OCI-M2 (cell line): ENCODE data around the gene SLC27A3.

Source experiments
- DNase-seq: peaks from one replicate; lab custom pipeline; 2025; ENCODE audit not compliant: unreplicated experiment; lab: John Stamatoyannopoulos, UW

SLC27A3 gene, protein sequence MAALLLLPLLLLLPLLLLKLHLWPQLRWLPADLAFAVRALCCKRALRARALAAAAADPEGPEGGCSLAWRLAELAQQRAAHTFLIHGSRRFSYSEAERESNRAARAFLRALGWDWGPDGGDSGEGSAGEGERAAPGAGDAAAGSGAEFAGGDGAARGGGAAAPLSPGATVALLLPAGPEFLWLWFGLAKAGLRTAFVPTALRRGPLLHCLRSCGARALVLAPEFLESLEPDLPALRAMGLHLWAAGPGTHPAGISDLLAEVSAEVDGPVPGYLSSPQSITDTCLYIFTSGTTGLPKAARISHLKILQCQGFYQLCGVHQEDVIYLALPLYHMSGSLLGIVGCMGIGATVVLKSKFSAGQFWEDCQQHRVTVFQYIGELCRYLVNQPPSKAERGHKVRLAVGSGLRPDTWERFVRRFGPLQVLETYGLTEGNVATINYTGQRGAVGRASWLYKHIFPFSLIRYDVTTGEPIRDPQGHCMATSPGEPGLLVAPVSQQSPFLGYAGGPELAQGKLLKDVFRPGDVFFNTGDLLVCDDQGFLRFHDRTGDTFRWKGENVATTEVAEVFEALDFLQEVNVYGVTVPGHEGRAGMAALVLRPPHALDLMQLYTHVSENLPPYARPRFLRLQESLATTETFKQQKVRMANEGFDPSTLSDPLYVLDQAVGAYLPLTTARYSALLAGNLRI

DNA sequence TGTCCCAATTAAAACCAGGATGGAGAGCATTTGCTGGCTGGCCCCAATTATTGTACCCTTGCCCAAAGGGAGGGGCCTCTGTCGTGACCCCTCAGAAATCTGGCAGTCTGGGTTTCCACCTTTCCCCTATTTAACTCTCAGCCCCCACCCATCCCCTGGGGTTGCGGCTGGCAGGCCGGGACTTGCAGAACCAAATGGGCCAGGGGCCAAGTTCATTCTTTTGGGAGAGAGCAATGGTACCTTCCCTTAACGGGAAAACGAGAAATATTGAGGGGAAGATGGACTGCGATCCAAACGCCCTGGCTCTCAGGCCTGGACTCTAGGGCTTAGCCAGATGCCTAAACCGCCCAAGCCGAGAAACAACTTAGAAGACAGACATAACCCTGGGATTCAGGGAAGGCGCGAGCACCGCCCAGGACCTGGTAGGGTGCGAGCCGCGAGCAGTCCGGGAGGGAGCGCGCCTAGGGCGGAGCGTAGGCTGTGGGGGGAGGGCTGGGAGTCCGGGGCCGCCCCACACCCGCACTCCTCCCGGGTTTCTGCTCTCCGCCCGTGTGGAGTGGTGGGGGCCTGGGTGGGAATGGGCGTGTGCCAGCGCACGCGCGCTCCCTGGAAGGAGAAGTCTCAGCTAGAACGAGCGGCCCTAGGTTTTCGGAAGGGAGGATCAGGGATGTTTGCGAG, at the start of gene SLC27A3:
SLC27A3 (plus strand) TSS at position 628 of the 678 bp plus-strand sequence. CDS start 91 bp downstream, outside the sequence.
- DNase-seq, result no peak

DNA sequence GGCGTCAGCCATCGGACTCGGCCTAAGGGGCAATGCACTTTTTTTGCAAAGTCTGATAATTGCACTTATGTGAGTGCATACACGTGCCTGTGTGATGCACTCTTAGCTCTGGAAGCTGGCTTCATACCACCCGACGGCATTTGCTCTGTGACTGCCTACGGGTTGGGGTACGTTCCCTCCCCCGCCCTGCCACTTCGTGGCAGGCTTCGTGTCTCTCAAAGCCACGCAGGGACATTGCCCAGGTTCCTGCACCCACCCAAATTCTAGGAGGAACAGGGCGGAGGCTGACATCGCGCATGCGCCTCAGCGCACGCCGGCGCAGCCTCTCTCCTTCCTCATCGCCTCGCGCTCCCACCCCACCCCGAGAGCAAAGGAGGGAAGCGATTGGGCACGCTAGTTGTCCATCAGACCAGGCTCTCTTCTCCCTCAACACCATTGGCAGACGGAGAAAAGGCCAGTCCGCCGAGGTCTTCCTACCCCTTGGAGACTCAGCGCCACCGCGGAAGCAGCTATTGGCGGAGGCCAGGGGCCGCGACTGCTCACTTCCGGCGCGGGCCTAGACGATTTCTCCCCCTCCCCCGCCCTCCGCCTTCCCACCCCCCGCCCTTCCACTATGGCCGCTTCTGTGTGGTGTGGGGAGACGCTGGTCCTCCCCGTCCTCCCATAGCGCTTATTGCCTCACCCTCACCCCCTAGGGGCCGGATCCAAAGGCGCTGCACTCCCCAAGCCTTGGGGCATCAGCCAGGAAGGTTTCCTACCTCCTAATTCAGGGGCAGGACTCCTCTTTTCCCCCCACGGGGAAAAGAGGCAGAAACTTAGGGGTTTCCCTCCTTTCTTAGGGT, 47.5 kb upstream of the SLC27A3 start, which contains the start of gene INTS3:
INTS3 (plus strand) TSS at position 588 of the 842 bp plus-strand sequence. CDS start 585 bp downstream, outside the sequence.
- DNase-seq, result peak; percentile 85

DNA sequence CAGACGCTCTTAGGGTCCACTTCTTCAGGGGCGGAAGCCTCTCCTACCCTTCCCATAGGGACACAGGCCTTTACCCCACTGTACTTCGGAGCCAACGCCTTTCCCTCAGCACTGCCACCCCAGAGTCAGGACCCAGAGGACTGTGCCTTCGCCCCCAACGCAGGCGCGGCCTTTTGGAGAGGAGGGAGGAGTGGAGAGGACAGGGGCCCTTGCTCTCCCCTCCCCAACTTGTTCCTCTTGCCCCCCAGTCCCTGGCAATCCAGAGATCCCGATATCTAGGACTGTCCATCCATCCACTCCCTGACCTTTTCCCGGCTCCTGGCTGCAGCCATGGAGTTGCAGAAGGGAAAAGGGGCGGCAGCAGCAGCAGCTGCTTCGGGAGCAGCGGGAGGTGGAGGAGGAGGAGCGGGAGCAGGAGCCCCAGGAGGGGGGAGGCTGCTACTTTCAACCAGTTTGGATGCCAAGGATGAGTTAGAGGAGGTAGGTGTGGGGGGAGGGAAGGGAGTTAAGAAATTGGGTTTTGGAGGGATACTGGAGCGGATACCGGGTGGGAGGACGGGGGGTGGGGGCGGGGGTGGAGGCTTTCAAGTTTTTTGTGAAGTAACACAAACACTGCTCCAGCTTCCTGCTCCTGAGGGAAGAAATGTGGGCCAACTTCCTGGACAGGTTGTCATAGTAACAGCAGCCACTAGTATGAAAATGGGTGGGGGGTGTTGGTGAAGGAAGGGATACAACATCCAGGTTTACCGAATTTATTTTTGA, 46.7 kb upstream of the SLC27A3 start:
- no peak for DNase-seq

DNA sequence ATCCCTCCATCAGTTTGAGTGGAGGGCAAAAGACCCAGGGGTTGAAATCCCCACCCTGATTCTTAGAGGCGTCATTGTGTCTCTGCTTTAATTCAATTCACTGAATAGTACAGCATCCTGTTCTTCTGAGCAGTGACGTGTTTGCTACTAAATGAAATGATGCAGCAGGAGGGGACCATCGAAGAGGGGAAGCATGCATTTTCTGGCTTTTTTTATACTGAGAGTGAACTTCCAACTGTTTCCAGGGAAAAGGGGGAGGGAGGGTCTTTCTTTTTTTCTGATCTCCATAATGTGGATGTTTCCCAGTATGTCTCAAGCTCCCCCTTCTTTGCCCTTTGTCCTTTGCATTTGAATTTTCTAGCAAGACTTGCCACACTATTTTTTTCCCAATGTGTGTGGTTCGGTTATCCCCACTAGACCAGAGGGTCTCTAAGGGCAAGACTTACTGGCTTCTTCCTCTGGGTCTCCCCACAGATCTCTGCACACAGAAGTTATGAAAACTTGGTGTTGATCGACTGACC, 44.7 kb upstream of the SLC27A3 start:
- DNase-seq, result no peak

DNA sequence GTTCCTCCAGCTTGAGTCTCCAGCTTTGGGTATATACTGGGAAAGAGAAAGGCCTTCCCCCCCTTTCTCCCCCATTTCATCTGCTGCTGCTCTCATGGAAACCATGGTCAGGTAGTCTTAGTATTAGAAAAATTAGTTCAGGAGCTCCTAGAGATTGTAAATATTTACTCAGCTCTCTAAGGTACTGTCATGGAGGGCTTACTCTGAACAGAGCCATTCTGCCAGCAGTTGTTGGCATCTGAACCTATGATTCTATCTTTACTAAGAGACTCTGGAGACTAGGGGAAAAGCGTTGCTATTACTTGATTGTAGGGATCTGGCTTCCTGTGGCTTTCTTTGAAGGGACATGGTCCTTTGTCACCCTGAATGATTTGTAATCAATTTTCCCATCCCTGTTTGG, 41.2 kb upstream of the SLC27A3 start:
- no peak for DNase-seq

DNA sequence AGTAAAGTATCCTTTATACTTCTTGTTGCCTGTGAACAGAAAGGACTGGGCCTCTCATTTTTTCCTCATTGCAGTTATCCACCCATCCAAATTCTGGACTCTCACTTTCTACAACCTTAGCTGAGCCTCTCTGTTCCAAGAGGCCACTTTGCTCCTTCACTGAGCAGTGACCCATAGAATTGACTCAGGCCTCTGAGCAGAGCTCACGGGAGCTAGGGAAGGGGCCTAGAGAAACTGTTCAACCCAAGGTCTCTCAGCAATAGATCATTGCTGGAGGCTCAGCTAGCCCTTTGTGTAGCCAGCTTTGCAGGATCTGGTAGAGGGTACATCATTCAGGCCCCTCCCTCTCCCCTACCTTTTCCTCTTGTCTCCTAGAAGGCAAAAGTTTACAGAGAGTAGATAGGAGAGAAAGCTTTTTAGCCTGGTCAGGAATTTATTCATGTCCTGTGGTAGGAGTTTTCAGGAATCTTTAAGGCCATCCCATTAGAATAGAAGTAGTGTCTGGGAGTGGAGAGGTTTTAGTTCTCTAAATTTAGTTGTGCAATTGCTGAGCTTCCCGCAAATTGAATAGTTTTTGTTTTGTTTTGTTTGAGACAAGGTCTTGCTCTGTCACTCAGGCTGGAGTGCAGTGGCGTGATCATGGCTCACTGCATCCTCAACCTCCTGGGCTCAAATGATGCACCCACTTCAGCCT, 40.7 kb upstream of the SLC27A3 start:
- DNase-seq, result no peak

DNA sequence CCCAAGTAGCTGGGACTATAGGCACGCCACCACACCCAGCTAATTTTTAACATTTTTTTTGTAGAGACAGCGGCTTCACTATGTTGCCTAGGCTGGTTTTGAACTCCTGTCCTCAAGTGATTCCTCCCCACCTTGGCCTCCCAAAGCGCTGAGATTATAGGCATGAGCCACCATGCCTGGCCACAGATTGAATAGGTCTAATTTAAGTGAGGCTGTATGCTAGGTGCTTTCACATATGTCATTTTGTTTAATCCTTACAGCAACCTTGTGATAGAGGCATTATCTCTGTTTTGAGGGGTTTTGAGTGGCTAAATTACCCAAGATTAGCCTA, 40.2 kb upstream of the SLC27A3 start:
- DNase-seq, result no peak

DNA sequence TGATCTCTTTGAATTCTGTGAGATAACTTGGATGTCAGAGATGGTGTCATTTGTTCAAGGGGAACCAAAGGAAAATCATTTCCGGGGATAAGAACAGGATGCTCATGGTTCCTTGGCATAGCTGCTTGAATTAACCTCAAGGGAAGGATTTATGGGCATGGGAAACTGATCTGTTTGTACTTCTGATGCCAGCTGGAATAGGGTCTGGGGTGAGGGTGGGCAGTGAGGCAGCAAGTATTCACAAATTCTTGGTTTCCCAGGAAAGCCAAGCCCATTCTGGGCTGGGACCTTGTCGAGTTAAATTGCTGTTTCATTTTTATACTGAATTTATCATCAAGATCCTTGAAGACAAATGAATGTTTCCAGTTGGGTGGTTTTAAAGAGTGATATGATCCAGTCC, 33.2 kb upstream of the SLC27A3 start:
- no peak for DNase-seq

DNA sequence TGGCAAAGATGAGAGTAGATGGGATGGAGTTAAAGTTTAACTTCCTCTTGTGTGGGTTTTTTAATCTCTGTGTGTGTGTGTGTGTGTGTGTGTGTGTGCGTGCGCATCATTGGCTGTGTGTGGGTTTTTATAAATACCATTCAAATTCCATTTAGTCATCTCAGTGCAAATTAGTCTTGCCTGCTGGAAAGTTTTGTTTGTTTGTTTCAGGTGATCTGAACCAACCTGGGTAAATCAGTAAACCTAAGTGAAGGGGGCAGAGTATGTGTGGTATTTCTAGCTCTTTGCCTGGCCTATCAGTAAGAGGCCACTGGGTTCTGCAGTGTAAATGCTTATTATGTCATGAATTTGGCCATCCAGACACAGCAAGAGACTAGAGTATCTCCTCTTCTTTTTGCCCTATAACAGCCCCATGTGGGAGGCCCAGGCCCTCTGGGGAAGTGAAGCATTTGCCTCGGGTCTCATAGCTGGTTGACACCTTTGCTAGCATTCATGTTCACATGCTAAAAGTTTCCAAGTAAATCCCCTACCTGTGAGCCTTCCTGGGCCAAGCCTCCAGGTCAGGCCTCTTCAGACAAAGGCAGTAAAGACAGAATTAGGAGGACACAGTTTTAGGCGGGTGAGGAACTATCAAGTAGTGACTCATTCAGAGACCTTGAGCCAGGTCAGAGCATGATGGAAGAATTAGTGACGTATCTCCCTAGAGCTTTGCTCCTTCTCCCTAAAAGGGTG, 32.6 kb upstream of the SLC27A3 start:
- no peak for DNase-seq

DNA sequence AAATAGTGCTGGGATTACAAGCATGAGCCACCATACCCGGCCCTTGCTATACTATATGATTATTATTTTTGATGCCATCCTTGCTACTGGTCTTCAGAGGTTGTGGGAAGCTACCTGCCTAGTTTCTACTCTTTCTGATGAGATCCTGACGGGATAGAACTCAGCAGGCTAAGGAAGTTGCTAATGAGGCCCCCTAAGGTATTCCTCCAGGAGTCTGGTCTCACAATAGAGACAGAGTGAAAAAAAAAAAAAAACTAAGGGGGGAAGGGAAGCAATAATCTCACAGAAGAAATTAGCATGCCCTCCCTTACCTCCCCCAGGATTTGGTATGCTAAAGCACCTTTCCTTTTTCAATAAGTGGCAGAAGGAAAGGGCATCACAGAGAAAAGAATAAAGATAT, 29.8 kb upstream of the SLC27A3 start:
- DNase-seq, result no peak

DNA sequence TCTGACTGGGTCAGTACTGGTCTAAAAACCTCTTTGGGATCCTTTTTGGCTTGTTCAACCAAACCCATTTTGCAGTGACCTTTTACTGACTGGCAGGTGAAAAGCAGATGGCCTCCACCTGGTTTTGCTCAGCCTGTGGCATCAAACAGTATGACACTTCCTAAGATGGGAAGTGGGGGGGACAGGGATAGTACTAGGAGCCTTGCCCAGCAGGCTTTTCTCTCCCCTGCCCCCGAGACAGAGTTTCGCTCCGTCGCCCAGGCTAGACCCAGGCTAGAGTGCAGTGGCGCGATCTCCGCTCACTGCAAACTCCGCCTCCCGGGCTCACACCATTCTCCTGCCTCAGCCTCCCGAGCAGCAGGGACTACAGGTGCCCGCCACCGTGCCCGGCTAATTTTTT, 29.0 kb upstream of the SLC27A3 start:
- DNase-seq, result no peak

DNA sequence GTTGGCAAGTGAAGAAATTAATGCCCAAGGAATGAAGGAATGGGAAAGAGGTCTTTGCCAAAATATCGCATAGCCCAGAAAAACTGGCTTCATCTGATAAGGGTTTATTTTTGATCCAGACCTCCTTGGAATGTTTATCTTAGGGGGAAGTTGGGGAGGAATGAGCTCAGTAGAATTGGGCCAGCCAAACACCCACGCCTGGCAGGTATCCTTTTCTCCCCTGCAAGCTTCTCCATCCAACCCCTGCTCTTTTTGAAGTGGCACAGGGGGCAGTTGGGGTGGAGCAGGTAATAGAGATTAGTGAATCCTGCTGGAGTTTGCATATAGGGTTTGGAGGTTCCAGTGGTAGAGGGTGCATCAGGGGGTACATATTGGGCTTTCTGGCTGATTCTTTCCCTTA, 26.3 kb upstream of the SLC27A3 start:
- DNase-seq, result no peak

DNA sequence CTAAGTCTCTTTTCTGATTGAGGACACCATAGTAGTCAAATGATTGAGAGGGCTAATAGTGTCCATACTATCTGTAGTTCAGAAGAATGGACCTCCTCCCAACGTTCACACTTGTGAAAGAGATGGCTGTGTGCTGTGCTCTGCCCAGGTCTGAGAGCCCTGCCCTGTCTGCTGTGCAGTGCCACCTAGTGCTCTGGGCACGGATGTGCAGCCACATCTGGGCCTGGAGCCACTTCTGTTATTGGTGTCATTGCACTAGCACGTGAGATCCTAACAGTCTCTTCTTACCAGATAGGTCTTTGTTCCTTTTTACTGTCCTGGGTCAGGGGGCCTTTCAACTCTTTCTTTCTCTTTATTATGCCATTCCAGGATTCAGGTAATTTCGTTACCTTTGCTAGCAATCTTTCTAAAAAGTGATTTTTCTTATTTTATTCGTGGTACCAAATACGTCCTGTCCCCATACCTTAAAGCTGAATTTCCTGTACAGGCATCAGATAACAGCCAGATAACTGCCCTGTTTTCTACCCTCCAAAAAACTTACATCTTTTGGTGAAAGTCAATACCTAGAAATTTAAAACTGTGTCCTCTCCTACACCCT, 25.7 kb upstream of the SLC27A3 start:
- peak; percentile 8 for DNase-seq

DNA sequence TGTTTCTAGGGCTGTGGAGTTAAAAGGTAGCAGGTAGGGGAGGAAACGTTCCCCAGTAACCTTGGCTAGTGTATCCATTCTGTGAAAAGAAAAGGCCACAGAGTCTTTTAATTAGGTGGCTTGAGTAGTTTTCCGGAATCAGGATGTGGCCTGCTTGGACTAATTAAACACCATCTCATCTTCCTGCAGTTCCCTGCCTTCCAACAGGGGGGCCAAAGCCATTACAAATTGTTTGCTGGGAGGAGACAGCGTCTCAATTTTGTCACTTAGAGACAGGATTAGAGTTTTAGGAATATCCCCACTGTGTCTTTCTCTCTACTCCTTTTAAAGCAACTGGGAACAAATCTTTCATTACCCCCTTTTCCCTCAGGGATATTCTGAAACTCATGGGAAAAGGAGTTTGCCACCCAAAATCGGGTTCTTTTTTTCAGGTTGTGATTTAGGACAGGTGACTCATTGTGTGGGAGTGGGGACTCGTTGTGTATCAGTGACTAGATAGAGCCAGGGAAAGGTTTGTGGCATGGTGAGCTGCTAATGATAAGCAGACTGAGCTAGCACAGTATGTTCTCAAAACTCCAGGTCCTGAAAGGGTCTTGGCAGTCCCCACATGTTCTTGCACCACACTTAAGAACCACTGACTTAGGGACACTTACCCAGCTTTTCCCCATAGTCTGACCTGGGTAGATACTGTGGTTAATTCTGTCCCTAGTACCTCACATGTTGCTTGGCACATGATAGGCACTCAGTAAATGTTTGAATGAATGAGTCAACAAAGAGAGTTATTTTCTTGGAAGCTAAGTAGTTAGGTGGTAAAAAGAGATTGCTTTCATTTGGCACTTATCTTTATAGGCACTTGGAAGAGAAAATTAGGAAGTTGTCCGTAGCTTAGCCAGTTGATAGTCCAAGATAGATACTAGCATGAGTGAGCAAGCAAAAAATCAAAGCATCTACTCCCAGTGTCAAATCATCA, 24.9 kb upstream of the SLC27A3 start:
- DNase-seq, result no peak

DNA sequence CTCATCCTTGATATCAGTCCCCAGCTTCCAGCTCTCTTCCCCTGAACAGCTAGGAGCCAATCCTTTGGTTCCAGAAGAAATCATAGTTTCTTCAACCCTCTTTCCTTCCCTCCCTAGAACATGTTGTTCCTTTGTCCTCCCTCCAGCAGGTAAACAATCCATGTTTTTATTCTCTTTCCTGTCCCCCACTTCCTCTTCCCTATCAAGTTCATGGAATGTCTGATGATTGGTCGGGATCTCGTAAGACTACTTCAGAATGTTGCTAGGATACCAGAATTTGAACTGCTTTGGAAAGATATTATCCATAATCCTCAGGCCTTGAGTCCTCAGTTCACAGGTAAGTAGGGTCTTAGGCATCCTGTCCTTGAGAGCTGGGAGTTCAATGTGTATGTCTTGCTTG, 23.1 kb upstream of the SLC27A3 start:
- no peak for DNase-seq

DNA sequence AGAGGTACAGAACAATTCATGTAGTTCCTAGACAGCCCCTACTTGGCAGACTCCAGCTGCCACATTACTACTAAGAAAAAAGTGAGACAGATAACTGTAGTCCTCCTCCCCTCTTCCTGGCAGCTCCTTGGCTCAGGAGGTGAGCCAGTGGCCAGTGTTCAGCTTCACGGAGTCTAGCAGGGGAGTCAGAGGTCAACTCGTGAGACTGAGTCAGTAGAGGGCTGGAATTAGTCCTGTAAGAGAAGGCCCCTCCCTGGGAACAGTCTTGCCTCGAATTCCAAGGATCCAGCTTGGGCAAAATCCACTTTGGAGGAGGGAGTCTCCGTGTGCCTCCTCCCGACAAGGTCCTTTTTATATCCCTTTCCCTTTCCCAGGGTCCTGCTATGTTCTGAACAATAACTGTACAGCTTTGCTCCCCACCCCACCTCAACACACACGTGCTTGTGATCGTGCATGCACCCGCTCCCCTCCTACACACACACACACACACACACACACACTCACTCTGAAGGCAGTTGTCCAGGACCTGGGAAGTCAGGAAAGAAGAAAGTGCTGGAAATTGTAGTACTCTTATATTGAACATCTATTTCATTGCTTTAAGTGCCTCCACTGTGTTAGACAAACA, 22.5 kb upstream of the SLC27A3 start:
- no peak for DNase-seq

DNA sequence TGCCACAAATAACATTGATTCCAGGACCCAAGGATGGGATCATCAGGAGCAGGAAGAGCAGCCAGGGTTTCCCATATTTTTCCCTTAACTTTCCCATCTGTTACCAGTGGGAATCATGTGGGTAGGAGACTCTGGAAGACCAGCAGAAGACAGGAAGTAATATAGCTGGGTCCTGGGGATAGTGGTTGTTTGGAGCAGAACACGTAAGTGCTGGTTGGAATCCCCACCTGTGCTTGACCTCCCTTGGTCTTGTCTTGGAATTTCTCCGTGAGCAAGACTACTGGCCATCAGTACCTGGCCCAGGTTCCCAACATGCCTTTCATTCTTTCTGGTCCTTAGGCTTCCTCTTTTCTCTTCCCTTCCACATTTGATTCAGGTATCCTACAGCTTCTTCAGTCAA, 20.9 kb upstream of the SLC27A3 start:
- DNase-seq, result no peak
